ENCODE results near the gene GEN1.
"Not testable (repeated sequence)": the region's sequence is repeated elsewhere in the genome, so short reads cannot be mapped to it uniquely, and the experiment has no call there.

Gene GEN1

GRCh38 chr2:17821535-17822444 is 67.9 kb downstream of the GEN1 start:
- DNase-seq (ENCODE audit: low read depth in 1 of 2, low spot score in 1 of 2), result no peak

DNA sequence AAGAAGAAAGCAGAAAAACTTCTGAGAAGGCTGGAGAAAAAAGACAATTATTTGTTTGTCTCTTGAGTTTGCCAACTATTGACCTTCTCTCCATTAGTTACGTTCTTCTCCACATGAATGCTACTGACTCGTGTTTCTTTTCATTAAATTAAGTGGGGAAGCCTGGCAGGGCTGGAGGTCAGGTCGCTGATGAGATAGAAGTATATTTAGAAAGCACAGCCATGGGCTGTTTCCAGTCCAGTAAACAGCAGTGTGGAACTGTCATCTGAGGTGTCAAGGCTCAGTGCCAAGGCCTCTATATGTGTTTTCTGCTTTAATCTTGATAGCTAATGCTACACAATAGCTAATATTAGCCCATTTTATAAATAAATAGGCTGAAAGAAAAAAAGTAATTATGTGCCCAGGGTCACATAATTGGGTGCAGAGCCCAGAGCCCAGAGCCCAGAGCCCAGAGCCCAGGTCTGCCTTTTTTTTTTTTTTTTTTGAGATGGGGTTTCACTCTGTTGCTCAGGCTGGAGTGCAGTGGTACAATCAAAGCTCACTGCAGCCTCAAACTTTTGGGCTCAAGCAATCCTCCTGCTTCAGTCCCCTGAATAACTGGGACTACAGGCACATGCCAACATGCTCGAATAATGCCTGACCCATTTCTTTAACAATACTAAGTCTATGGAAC is 68.6 kb downstream of the GEN1 start:
- no peak for DNase-seq (ENCODE audit: low read depth in 1 of 2, low spot score in 1 of 2)

- not testable (repeated sequence) for DNase-seq (ENCODE audit: low read depth in 1 of 2, low spot score in 1 of 2)
These were observed 69.7 kb downstream of the GEN1 start for GRCh38 chr2:17823646-17824045.

DNA sequence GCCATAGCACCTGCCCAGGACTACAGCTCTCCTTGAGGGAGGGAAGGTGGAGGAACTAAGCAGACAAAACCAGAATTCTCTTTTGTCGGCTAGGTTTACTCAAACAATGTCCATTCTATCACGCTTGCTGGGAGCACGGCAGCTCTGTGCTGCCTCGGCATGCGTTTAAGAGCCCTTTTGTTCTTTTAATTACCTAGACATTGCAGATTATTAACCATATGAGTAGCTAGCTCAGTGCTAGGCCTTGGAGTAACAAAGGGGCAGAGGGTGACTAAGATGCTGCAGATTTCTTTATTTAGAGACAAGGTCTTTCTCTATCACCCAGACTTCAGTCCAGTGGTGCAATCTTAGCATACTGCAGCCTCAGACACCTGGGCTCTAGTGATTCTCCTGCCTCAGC is 73.4 kb downstream of the GEN1 start:
- DNase-seq (ENCODE audit: low read depth in 1 of 2, low spot score in 1 of 2), result no peak

GRCh38 chr2:17827785-17828184 is 73.8 kb downstream of the GEN1 start:
- no peak for DNase-seq (ENCODE audit: low read depth in 1 of 2, low spot score in 1 of 2)

GRCh38 chr2:17830053-17831034 is 76.4 kb downstream of the GEN1 start:
- no peak for DNase-seq (ENCODE audit: low read depth in 1 of 2, low spot score in 1 of 2)

DNA sequence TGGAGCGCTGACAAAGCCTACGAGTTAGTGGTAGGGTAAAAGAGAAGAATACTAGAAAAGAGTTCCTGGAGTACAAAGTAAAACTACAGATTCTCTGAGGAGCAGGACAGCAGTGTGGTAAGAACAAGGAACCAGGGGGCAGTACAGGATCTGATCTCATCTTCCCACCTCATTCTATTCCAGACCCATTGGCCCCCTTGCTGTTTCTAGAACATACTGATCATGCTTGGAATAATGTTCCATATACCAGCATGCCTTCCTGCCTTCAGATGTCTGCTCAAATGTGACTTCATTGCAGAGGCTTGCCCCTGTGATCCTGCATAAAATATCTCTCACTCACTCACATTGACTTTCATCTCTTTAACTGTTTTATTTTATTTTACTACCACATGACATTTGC is 81.6 kb downstream of the GEN1 start:
- DNase-seq (ENCODE audit: low read depth in 1 of 2, low spot score in 1 of 2), result no peak
